K562 (cell line): ENCODE results near the gene CEP120. TPM values are rescaled to one million over a fixed set of nuclear protein-coding genes. Genes with fewer than 3 reads are reported as not detected.

ENCODE experiments used
- ARID3A ChIP-seq: IDR thresholded peaks from 2 replicates; pipeline ENCODE4 v1.6.1; 2012; ENCODE audit warnings: low read depth, low read length, improper control_type of control experiment, borderline replicate concordance
- ESRRA ChIP-seq: fragments of 450-650 bp; IDR thresholded peaks from 2 replicates; pipeline ENCODE4 v1.6.1; 2014; ENCODE audit warnings: low read depth, mild to moderate bottlenecking, moderate library complexity, borderline replicate concordance
- GTF3C2 ChIP-seq: IDR thresholded peaks from 3 replicates; pipeline ENCODE4 v1.6.1; 2011; ENCODE audit warnings: borderline replicate concordance, mild to moderate bottlenecking, moderate library complexity; ENCODE audit not compliant: insufficient read length; ENCODE audit errors: extremely low read depth
- HCFC1 ChIP-seq: IDR thresholded peaks from 2 replicates; pipeline ENCODE4 v1.6.1; 2012; ENCODE audit warnings: low read depth, low read length, improper control_type of control experiment
- HDAC2 ChIP-seq: fragments of 450-650 bp; IDR thresholded peaks from 2 replicates; pipeline ENCODE4 v1.6.1; 2016; ENCODE audit warnings: mild to moderate bottlenecking
- HNRNPK ChIP-seq: fragments of 200-400 bp; formaldehyde crosslinking; IDR thresholded peaks from one replicate; pipeline ENCODE4 v1.6.1; 2018; ENCODE audit warnings: mild to moderate bottlenecking, low read depth, low read length; ENCODE audit not compliant: poor library complexity, severe bottlenecking
- MCM7 ChIP-seq, 2 experiments: fragments of 450-650 bp; IDR thresholded peaks; 2 replicates each; pipeline ENCODE4 v1.6.1; 2016 to 2018
- POU5F1 ChIP-seq: fragments of 150-350 bp; IDR thresholded peaks from 2 replicates; pipeline ENCODE4 v1.6.1; 2014; ENCODE audit warnings: borderline replicate concordance, low read length, low read depth, mild to moderate bottlenecking; ENCODE audit not compliant: partially characterized antibody
- SLC30A9 ChIP-seq: fragments of 250-450 bp; sonication (Bioruptor Pico); IDR thresholded peaks from 2 replicates; pipeline ENCODE4 v1.8.0; 2022; ENCODE audit warnings: mild to moderate bottlenecking, moderate library complexity
- SRSF9 ChIP-seq: fragments of 200-400 bp; formaldehyde crosslinking; IDR thresholded peaks from 2 replicates; pipeline ENCODE4 v1.6.1; 2017; ENCODE audit warnings: low read depth, low read length, borderline replicate concordance
- THRA ChIP-seq: fragments of 450-650 bp; IDR thresholded peaks from 2 replicates; pipeline ENCODE4 v1.6.1; 2017; ENCODE audit warnings: mild to moderate bottlenecking, moderate library complexity
- ZFX ChIP-seq: sonication (generic); formaldehyde crosslinking; IDR thresholded peaks from 2 replicates; pipeline ENCODE4 v1.8.0; 2022; ENCODE audit warnings: mild to moderate bottlenecking, missing genetic modification reagents, moderate library complexity
- ZNF146 ChIP-seq: IDR thresholded peaks from one replicate; pipeline ENCODE4 v1.6.1; 2018; ENCODE audit warnings: missing compliant biosample characterization; ENCODE audit not compliant: unreplicated experiment
- ZNF584 ChIP-seq: fragments of 200-800 bp; sonication (Bioruptor generic); IDR thresholded peaks from 2 replicates; pipeline ENCODE4 v1.6.1; 2016; ENCODE audit warnings: low read depth, mild to moderate bottlenecking, missing genetic modification characterization, missing compliant biosample characterization
- ZNF76 ChIP-seq: fragments of 250-450 bp; sonication (Bioruptor Pico); IDR thresholded peaks from 2 replicates; pipeline ENCODE4 v1.4.0; 2020; ENCODE audit warnings: mild to moderate bottlenecking, moderate library complexity, borderline replicate concordance
- polyA plus RNA-seq, 8 experiments: library from polyadenylated mRNA; depleted of rRNA in 4 of 8; stranded (reverse) in 5 of 8; unstranded in 3 of 8; fragments of >200 nt; fragmentation: Nextera tagmentation in 2 of 8; fragmentation: Illumina TruSeq in 1 of 8; extraction: Ambion mirVana in 2 of 8; extraction: Trizol in 1 of 8; gene quantifications; 2 replicates each; pipeline versions ENCODE4 v1.2.1 to v1.2.3, GENCODE V29; 2011 to 2014; ENCODE audit warnings: inconsistent platforms in 1 of 8, missing spikeins in 1 of 8
- total RNA-seq, 7 experiments: library from RNA; depleted of rRNA in 6 of 7; stranded (reverse); fragments of >200 nt in 6 of 7; fragmentation: Illumina TruSeq in 2 of 7; extraction: Trizol in 2 of 7; gene quantifications; 2 replicates each; pipeline versions ENCODE4 v1.2.1 to v1.2.3, GENCODE V29; 2011 to 2021; ENCODE audit warnings: low replicate concordance in 1 of 7
- TF ChIP-seq, protein P1 (sequence below): sonication (generic); formaldehyde crosslinking; IDR thresholded peaks from 2 replicates; pipeline ENCODE4 v1.8.1; 2023; ENCODE audit warnings: mild to moderate bottlenecking, missing genetic modification reagents
- TF ChIP-seq, protein P2 (sequence below): fragments of 250-450 bp; sonication (Bioruptor Pico); IDR thresholded peaks from 2 replicates; pipeline ENCODE4 v1.4.0; 2020; ENCODE audit warnings: mild to moderate bottlenecking, moderate library complexity

The CEP120 gene
- total and polyA plus RNA-seq, 9 of the 15 experiments (the other 6 are each of a cell fraction or from before 2014, with no cell fraction given) = 3.3 to 24.9 (median 14.4) TPM

DNA sequence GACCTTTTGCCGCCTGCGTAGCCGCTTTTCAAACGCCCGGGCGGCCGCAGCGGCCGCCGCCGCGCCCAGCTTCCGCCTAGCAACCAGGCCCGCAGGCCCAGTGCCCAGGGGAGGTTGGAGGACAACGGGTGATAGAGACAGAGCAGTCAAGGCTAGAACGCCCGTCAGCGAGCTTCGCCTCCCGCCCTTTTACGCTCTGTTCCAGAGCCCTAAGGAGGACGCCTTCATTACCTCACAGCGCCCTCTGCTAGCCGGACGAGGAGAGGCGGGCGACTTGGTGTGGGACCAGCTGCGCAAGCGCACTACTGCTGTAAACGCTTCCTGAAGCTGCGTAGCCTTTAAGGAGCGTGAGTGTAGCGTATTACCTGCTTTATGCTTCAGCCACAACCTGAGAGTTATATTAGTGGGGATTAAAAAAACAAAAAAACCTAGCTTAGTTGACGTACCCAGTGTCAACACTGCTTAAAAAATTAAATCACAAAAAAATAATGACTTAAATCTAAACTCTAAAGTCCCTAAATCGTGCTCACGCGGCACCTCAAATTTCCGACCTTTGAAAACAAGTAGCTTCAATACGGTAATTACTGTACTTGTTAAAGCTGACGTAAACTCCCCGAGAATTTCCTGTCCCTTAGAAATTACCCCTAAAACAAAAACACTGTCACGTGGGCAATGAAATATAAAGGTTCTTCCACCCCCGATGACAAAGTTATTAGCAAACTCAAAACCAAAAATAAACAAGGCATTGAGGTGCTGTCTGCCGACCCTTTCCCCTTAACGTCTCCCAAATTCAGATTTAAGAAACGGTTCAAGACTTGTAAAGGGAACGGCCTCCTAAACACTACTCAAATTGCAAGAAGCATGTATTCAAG, at the start of gene CEP120 (continued):
- TF ChIP-seq, protein P1, sequence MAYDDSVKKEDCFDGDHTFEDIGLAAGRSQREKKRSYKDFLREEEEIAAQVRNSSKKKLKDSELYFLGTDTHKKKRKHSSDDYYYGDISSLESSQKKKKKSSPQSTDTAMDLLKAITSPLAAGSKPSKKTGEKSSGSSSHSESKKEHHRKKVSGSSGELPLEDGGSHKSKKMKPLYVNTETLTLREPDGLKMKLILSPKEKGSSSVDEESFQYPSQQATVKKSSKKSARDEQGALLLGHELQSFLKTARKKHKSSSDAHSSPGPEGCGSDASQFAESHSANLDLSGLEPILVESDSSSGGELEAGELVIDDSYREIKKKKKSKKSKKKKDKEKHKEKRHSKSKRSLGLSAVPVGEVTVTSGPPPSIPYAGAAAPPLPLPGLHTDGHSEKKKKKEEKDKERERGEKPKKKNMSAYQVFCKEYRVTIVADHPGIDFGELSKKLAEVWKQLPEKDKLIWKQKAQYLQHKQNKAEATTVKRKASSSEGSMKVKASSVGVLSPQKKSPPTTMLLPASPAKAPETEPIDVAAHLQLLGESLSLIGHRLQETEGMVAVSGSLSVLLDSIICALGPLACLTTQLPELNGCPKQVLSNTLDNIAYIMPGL (CRISPR knock-in tag) = 0 out of 2 replicates have a peak, but pooled peaks have one; percentile 12
- TF ChIP-seq ARID3A (no peak), ZNF584 (no peak), ZNF146 (peak; percentile 2), ZNF76 (no peak), HCFC1 (peak; percentile 62), ZFX (peak; percentile 98), HDAC2 (no peak), MCM7 (IDR thresholded peaks at IDR 0.05) (no peak), HNRNPK (no peak), ESRRA (peak; percentile 19; the same call in 1 of the 2 replicates), POU5F1 (peak; percentile 36), SLC30A9 (CRISPR knock-in tag) (no peak), THRA (no peak), GTF3C2 (no peak), SRSF9 (no peak)
- TF ChIP-seq, protein P2, sequence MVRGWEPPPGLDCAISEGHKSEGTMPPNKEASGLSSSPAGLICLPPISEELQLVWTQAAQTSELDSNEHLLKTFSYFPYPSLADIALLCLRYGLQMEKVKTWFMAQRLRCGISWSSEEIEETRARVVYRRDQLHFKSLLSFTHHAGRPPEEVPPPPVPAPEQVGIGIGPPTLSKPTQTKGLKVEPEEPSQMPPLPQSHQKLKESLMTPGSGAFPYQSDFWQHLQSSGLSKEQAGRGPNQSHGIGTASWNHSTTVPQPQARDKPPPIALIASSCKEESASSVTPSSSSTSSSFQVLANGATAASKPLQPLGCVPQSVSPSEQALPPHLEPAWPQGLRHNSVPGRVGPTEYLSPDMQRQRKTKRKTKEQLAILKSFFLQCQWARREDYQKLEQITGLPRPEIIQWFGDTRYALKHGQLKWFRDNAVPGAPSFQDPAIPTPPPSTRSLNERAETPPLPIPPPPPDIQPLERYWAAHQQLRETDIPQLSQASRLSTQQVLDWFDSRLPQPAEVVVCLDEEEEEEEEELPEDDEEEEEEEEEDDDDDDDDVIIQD (CRISPR knock-in tag) = no peak
